OCI-LY3 (cell line): ENCODE measurements around the gene LINC01488.

Experiments used
- CTCF ChIP-seq: fragments of 200-600, 300-600 bp; sonication (generic); IDR thresholded peaks from 2 replicates; pipeline ENCODE4 v1.5.1; 2014; ENCODE audit warnings: antibody characterized with exemption, low read length, low read depth
- EZH2phosphoT487 ChIP-seq: fragments of 200-600 bp; shearing (Covaris generic); IDR thresholded peaks from 2 replicates; pipeline ENCODE4 v1.6.1; 2018; ENCODE audit warnings: antibody characterized with exemption, mixed run types, low read depth

GRCh38 chr11:69447786-69448185, 33.7 kb upstream of the LINC01488 start:
- TF ChIP-seq CTCF (no peak), EZH2phosphoT487 (no peak)
